NCI-H2171 (cell line): ENCODE measurements around the gene MTMR12.
A peak's percentile ranks its signal among the peaks of the same experiment; 100 is the strongest.
"Not testable (repeated sequence)": the region's sequence is repeated elsewhere in the genome, so short reads cannot be mapped to it uniquely, and the experiment has no call there.

Experiments
- DNase-seq: peaks from one replicate; lab custom pipeline; 2025; lab: John Stamatoyannopoulos, UW

MTMR12 gene

GRCh38 chr5:32325616-32326015, 12.9 kb upstream of the MTMR12 start:
- DNase-seq: no peak

GRCh38 chr5:32325062-32325461, 12.3 kb upstream of the MTMR12 start:
- DNase-seq: peak; percentile 96

DNA sequence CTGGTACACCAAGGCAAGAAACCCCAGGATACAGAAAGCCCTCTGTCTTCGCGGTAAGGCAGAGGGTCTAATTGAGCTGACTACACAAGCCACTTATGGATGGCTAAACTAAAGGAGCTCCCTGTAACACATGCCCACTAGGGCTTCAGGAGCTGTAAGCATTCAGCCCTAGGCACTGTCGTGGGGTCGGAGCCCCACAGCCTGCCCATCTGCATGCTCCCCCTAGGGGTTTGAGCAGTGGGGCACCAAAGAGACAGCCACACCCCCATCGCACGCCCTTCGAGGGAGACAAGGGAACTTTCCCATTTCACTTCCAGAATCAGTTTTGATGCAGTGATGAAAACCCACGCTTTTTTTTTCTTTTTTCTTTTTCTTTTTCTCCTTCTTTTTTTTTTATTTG, 11.0 kb upstream of the MTMR12 start:
- DNase-seq: no peak

DNA sequence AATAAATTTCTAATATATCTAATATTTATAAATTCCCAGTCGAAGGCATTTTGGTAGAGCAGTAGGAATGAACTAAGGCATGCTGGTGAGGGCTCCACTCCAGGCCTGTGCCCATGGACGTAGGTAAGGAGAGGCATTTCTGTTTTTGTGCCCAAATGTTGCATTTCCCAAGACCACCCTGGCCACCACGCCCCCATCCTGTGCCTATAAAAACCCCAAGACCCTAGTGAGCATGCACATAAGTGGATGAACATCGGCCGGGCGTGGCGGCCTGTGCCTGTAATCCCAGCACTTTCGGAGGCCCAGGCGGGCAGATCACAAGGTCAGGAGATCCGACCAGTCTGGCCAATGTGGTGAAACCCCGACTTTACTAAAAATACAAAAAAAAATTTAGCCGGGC, 10.1 kb upstream of the MTMR12 start:
- no peak for DNase-seq

DNA sequence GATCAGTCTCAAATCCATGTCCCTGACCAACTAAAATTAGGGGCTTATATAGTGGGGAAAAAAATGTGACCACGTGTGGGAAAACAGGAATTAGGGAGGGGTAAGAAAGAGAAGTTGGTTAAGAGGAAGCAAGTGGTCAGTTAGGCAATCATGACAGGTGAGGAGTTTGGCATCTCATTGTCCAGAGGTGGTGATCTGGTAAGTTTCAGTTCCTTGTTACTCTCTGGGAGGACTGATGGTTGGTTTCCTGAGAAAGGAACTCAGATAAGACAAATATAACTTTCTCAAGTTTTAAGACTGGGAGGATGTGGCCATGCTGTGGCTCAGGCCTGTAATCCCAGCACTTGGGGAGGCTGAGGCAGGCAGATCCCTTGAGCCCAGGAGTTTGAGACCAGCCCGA, 9.0 kb upstream of the MTMR12 start:
- not testable (repeated sequence) for DNase-seq

- DNase-seq: no peak
These were observed 7.8 kb upstream of the MTMR12 start for GRCh38 chr5:32320576-32320975.

GRCh38 chr5:32319926-32320543, 7.3 kb upstream of the MTMR12 start:
- DNase-seq: no peak

- no peak for DNase-seq
These were observed 6.7 kb upstream of the MTMR12 start for GRCh38 chr5:32319392-32319791.

DNA sequence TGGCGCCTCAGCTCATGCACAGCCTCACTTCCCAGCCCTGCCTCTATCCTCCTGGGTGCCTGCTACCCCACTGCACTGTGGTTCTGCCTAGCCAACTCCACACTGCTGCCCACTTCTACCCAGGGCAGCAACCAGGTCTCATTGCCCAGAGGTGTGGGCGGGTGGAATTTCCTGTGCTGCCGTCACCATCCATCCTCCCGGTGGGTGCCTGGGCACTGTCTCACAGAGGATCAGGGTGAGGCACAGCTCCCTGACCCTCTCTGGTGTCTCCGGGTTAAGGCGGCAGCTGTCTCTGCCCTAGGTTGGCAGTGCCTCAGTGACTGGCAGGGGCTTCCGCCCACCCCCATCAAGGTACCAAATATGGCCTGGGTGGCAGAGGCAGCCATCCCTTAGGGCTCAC, 4.3 kb upstream of the MTMR12 start:
- no peak for DNase-seq

- DNase-seq: no peak
These were observed 2.7 kb upstream of the MTMR12 start for GRCh38 chr5:32315221-32316014.

DNA sequence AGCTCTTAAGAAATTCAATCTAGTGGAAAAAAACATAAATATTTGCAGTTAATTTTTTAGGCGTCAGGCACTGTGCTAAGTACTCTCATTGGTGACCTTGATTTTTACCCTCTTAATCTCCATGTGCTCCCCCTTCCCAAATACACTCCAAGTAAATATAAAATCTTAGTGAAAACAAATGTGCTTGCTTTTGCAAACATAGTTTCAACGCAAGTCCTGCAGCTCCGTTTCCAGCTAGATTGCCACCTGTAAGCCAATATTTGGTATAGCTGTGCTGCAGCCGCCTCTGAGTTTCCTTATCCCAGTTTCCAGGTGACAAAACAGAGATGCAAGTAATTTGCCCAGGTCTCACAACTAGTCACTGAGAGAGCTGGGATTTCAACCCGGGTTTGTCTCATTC, 1.9 kb upstream of the MTMR12 start:
- no peak for DNase-seq

GRCh38 chr5:32314152-32314488, 1.4 kb upstream of the MTMR12 start:
- DNase-seq: not testable (repeated sequence)

DNA sequence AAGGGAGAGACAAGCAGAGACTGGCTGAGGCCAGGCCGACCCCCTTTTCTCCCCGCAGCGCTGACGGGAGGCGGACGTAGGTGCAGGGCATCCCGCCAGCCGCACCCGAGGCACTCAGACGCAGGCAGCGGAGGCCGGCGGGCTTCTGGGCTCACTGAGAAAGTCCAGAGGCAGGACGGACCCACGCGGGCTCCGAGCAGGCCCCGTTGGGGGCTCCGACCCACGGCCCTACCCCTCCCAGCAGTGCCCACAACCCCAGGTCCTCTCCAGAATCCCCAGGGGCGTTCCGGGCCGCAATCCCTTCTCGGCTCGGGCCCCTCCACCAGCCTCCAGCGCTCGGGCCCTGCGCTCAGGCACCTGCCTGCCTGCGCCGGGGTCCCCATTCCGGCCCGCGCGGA, 543 bp downstream of the MTMR12 start:
- peak; percentile 78 for DNase-seq

- DNase-seq: no peak
These were observed 1.1 kb downstream of the MTMR12 start for GRCh38 chr5:32311404-32312196.

- no peak for DNase-seq
These were observed 3.0 kb downstream of the MTMR12 start for GRCh38 chr5:32309761-32310160.

DNA sequence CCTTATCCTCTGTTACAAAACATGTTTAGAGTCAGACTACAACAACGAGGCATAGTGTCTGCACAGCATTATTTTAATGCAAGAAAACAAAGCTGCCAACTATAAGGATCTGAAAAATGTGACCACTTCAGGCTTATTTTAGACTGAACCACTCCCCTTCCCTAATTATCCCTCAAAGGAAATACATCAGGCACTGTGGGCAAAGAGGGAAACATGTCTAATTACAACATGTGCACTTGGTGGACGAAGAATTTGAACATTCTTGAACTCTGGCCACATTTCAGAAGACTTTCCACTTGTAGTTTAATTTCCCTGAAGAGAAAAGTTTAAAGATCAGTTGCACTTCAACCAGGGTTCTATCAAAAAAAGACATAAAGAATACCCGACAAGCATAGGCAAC, 3.8 kb downstream of the MTMR12 start:
- DNase-seq: no peak

- no peak for DNase-seq
These were observed 5.0 kb downstream of the MTMR12 start for GRCh38 chr5:32307769-32308194.

DNA sequence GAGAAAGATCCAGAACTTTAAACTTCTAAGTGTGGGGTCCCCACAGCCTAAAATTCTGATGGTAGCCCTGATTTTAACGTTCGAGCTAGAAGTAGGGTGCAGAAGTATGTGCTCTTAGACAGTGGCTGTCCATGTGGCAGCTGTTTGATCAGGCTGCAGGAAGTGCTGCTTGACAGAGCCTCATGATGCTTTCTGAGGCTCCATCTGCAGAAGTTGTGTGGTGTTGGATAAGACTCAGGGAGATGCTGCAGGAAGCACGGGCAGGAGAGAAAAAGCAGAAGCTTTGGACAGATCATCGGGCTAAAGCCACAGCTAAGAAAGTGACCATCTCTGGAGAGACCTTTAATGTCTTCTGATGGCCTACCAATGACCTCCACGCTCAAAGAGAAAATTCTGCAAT, 8.1 kb downstream of the MTMR12 start:
- no peak for DNase-seq

- DNase-seq: no peak
These were observed 9.0 kb downstream of the MTMR12 start for GRCh38 chr5:32303755-32304120.

- no peak for DNase-seq
These were observed 9.6 kb downstream of the MTMR12 start for GRCh38 chr5:32302835-32303754.

DNA sequence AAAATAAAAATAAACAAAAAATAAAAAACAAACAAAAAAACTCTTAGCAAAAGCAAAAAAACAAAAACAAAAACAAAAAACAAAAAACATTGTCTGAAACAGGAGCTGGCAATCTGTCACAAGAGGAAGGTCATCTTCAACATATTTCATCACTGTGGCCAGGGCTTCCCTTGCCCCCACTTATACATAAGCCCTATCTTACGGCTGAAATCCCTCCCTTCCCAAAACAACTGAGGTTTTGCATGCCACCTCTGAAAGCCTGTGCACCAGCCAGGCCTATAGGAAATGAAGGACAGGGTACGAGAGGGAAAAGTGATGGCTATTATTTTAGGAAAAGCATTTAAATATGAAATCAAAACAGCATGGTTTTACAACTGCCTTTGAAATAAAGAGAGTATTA, 10.8 kb downstream of the MTMR12 start:
- no peak for DNase-seq

- peak; percentile 96 for DNase-seq
These were observed 13.6 kb downstream of the MTMR12 start for GRCh38 chr5:32299059-32299677.
